Neural crest cell (in vitro differentiated cells): ENCODE results near the gene STK11. TPM values are rescaled to one million over a fixed set of nuclear protein-coding genes. Genes with fewer than 3 reads are reported as not detected.

Experiments used
- DNase-seq: peaks from one replicate; pipeline ENCODE4 v3.0.0; 2021; ENCODE audit warnings: low read depth, mixed read lengths, low spot score
- H3K27ac Mint-ChIP-seq: one replicate; pipeline ENCODE4 v1.8.0; 2021; ENCODE audit warnings: mild to moderate bottlenecking, mixed read lengths; ENCODE audit not compliant: unreplicated experiment
- H3K27me3 Mint-ChIP-seq: 2 replicates; pipeline ENCODE4 v1.8.0; 2021; ENCODE audit warnings: low read depth, mild to moderate bottlenecking, mixed read lengths
- H3K36me3 Mint-ChIP-seq: 2 replicates; pipeline ENCODE4 v1.8.0; 2021; ENCODE audit warnings: low read depth, mild to moderate bottlenecking, mixed read lengths
- H3K4me1 Mint-ChIP-seq: 2 replicates; pipeline ENCODE4 v1.8.0; 2021; ENCODE audit warnings: mixed read lengths
- H3K4me3 Mint-ChIP-seq: one replicate; pipeline ENCODE4 v1.8.0; 2021; ENCODE audit warnings: mild to moderate bottlenecking, mixed read lengths
- H3K9me3 Mint-ChIP-seq: 2 replicates; pipeline ENCODE4 v1.8.0; 2021; ENCODE audit warnings: mixed read lengths
- total RNA-seq: library from RNA; stranded (reverse); gene quantifications from 2 replicates; pipeline ENCODE4 v1.2.1, GENCODE V29; 2021
- TF ChIP-seq, protein P1 (sequence below): fragments of 200-600 bp; sonication (generic); conservative IDR thresholded peaks from 2 replicates; pipeline ENCODE4 v1.5.0; 2021; ENCODE audit warnings: antibody characterized with exemption, mild to moderate bottlenecking

The STK11 gene
- total RNA-seq, 1 donor from 2014 or later = 60.2 TPM

DNA sequence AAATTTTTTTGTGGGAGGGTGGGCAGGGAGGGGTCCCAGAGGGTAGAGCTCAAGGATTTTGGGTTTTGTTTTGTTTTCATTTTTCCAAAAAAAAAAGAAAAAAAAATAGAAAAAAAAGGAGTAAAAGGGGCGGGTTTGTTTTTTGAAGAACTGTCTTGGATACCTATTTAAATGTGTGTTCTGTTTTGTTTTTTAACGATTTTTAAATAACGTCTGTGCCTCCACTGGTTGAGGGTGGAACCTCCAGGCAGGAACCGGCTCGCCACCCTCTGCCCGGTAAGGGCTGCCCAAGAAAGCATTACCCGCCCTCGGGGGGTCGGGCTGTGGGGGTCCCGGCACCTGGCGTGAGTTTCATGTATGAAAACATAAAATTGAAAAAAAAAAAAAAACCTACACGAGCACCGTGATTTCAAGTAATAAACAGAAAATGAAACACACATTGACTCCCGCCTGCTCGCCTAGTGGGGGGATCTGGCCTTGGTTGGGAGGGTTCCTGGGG is 53.2 kb downstream of the STK11 start:
- TF ChIP-seq, protein P1, sequence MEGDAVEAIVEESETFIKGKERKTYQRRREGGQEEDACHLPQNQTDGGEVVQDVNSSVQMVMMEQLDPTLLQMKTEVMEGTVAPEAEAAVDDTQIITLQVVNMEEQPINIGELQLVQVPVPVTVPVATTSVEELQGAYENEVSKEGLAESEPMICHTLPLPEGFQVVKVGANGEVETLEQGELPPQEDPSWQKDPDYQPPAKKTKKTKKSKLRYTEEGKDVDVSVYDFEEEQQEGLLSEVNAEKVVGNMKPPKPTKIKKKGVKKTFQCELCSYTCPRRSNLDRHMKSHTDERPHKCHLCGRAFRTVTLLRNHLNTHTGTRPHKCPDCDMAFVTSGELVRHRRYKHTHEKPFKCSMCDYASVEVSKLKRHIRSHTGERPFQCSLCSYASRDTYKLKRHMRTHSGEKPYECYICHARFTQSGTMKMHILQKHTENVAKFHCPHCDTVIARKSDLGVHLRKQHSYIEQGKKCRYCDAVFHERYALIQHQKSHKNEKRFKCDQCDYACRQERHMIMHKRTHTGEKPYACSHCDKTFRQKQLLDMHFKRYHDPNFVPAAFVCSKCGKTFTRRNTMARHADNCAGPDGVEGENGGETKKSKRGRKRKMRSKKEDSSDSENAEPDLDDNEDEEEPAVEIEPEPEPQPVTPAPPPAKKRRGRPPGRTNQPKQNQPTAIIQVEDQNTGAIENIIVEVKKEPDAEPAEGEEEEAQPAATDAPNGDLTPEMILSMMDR = no peak
- Mint-ChIP-seq H3K4me3 (peak overlapping the region; percentile 86), H3K36me3 (peaks cover 9% of the 10 kb centered on the region), H3K4me1 (peaks cover 51% of the 10 kb centered on the region), H3K27me3 (peaks cover 30% of the 10 kb centered on the region), H3K27ac (no peak overlapping the region), H3K9me3 (no peaks in the 10 kb centered on the region)
- no peak for DNase-seq

DNA sequence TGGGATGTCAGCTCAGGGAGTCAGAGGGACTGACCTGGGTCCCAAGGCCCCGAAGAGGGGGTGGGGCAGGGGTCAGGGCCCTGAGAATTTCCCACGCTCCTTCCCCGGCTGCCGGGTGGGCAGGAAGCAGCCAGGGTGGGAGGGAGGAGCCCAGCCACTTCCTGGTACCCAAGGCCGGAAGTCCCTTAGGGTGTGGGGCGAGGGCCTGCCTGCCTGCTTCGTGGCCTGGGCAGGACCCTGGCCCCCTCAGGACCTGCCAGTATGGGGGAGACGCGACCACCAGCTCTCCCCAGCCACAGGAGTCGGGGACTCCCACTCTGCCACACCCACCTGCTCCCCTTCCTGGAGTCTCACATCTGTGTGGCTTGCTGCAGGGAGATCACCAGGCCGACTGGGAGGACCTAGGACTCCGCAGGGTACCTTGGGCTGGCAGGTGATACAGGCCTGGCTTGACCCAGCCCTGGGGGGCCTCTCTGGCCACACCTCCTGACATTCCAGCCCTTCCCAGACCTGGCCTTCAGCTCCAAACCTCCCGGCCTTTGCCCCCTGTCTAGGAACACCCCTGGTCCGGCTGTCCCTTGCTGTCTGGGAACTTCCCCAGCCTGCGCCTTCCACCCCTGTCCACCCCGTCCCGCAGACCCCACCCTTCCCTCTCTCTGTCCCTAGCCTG is 53.8 kb downstream of the STK11 start:
- peak overlapping the region; percentile 86 for H3K4me3 Mint-ChIP-seq
- H3K4me1 Mint-ChIP-seq = peaks cover 55% of the 10 kb centered on the region
- no peak for DNase-seq
- peaks cover 9% of the 10 kb centered on the region for H3K36me3 Mint-ChIP-seq
- peaks cover 30% of the 10 kb centered on the region for H3K27me3 Mint-ChIP-seq
- H3K9me3 Mint-ChIP-seq = no peaks in the 10 kb centered on the region
- peak overlapping the region; percentile 71 for H3K27ac Mint-ChIP-seq
- TF ChIP-seq, protein P1 = no peak

DNA sequence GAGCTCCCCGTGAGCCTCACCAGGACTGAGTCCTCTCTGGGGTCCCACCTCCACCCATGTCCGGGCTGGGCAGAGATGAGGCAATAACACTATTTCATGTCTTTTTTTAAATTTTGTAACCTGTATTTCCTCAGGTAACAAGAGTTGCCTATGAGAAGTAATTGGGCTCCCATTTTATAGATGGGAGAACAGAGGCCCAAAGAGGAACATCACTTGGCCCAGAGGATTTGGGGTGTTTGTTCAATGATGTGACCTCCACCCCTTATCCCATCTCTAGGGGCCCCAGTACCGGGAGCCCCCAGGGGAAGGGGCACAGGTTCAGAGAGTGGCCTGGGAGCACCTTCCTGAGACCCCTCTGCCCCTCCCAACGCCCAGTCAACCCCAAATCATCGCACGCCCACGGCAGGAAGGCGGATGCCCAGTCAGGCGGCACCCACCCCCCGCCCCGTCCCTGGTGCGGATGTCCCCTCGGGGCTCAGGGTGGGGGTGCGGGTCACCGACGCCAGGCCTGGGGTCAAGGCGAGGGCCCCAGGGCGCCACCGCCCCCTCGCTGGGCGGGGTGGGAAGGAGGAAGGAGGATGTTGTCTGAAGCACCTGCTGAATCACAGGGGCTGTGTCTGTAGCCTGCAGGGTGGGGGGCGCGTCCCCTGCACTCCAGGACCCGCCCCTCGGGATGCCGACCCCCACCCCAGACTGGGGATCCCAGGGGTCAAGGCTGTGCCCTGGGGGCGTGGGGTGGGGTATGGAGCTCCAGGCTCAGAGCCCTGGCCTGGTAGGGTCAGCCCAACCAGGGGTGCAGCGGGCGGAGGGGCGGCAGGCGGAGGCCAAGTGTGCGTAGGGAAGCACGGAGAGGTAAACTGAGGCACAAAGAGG is 54.5 kb downstream of the STK11 start:
- TF ChIP-seq, protein P1 = no peak
- Mint-ChIP-seq H3K9me3 (no peaks in the 10 kb centered on the region), H3K4me3 (peak overlapping the region; percentile 86), H3K27ac (peak overlapping the region; percentile 71), H3K4me1 (peaks cover 62% of the 10 kb centered on the region), H3K27me3 (peaks cover 33% of the 10 kb centered on the region), H3K36me3 (peaks cover 4% of the 10 kb centered on the region)
- no peak for DNase-seq

DNA sequence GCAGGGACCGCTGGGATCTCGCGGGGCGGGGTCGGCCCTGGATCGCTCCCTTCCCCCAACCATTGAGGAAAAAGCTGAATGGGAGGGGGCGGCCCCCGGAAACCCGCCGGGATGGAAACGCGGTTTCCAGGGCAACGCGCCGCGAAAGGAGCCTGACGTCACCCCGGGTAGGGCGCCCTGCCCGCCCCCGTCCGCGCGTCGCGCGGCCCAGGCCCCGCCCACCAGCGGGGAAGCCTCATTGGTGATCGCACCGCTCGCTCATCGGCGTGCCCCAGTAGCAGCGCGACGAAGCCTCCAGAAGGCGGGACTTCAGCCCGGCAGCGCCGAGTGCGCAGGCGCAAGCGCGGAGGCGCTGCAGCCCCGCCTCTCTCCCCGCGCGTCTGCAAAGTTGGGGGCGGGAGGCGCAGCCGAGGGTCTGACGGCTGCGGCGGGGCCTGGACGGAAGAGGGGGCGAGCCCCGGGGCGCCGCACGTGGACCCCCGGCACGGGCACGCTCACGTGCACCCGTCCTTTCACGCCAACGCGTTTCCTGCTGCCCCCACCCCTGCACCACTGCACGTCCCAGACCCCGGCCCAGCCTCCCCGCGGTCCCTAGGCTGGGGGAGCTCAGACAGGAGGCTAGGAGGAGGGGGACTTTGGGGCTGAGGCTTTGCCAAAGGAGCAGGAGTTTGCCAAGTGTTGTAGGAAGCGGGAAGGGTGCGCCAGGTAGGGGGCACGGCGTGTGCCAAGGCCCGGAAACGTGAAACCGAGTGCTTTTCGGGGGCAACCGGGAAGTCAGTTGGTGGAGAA is 55.4 kb downstream of the STK11 start:
- TF ChIP-seq, protein P1 = no peak
- peaks cover 4% of the 10 kb centered on the region for H3K36me3 Mint-ChIP-seq
- no peaks in the 10 kb centered on the region for H3K9me3 Mint-ChIP-seq
- DNase-seq = peak; percentile 94
- H3K27ac Mint-ChIP-seq = peak overlapping the region; percentile 95
- H3K4me1 Mint-ChIP-seq = peaks cover 69% of the 10 kb centered on the region
- peaks cover 36% of the 10 kb centered on the region for H3K27me3 Mint-ChIP-seq
- peak overlapping the region; percentile 90 for H3K4me3 Mint-ChIP-seq

DNA sequence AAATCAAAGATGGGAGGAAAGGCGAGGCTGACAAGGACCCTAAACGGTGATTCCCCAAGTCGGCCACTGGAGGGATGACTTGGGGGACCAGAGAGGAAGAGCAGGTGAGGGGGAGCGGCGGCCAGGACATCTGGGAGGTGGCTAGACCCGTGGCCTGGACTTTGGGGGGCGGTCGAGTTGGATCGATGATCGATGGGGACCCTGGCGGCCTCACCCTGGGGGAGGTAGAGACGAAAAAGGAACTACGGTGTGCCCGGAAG is 55.9 kb downstream of the STK11 start:
- Mint-ChIP-seq H3K27me3 (peaks cover 36% of the 10 kb centered on the region), H3K9me3 (no peaks in the 10 kb centered on the region), H3K27ac (peak overlapping the region; percentile 95), H3K4me1 (peaks cover 71% of the 10 kb centered on the region), H3K4me3 (peak overlapping the region; percentile 90), H3K36me3 (peaks cover 4% of the 10 kb centered on the region)
- no peak for DNase-seq
- TF ChIP-seq, protein P1 = peak; percentile 41
